GM23248 (cell line): ENCODE results near the gene WFDC8.

Source experiments
- EZH2 ChIP-seq: fragments of 200-600 bp; sonication (generic); IDR thresholded peaks from 2 replicates; pipeline ENCODE4 v1.6.1; 2018; ENCODE audit warnings: antibody characterized with exemption, mild to moderate bottlenecking; ENCODE audit not compliant: insufficient read depth, poor library complexity, severe bottlenecking
- EZH2phosphoT487 ChIP-seq: fragments of 200-600 bp; sonication (generic); IDR thresholded peaks from 2 replicates; pipeline ENCODE4 v1.6.1; 2018; ENCODE audit warnings: antibody characterized with exemption, moderate library complexity, mild to moderate bottlenecking, low read depth; ENCODE audit not compliant: insufficient read depth

GRCh38 chr20:45518282-45518681 lies 60.8 kb downstream of the WFDC8 start:
- TF ChIP-seq EZH2phosphoT487 (no peak), EZH2 (no peak)
